GM23248 (cell line): ENCODE data around the gene CEP131. TPM values are rescaled to one million over a fixed set of nuclear protein-coding genes. Genes with fewer than 3 reads are reported as not detected.

Experiments
- DNase-seq: peaks from one replicate; pipeline ENCODE4 v3.0.0-alpha.2; 2015
- H2AFZ ChIP-seq: fragments of 200-600 bp; sonication (generic); 2 replicates; pipeline ENCODE4 v1.6.1; 2016; ENCODE audit warnings: antibody characterized with exemption
- H3F3A ChIP-seq: fragments of 200-600 bp; sonication (generic); 2 replicates; pipeline ENCODE4 v1.6.1; 2016; ENCODE audit warnings: mild to moderate bottlenecking, antibody characterized with exemption, mixed run types; ENCODE audit not compliant: insufficient read depth
- H3K27ac ChIP-seq: fragments of 200-600 bp; sonication (generic); 2 replicates; pipeline ENCODE4 v1.5.1; 2016; ENCODE audit warnings: mild to moderate bottlenecking
- H3K27me3 ChIP-seq: fragments of 200-600 bp; sonication (generic); replicated peaks from 2 replicates; pipeline ENCODE4 v1.6.1; 2016; ENCODE audit warnings: mild to moderate bottlenecking; ENCODE audit not compliant: insufficient read depth
- H3K36me3 ChIP-seq: fragments of 200-600 bp; sonication (generic); 2 replicates; pipeline ENCODE4 v1.6.1; 2016; ENCODE audit warnings: low read depth, mild to moderate bottlenecking
- H3K4me1 ChIP-seq: fragments of 200-600 bp; sonication (generic); 2 replicates; pipeline ENCODE4 v1.6.1; 2016; ENCODE audit warnings: mild to moderate bottlenecking; ENCODE audit not compliant: insufficient read depth
- H3K4me2 ChIP-seq: fragments of 200-600 bp; sonication (generic); one replicate; pipeline ENCODE4 v1.6.1; 2016; ENCODE audit warnings: mild to moderate bottlenecking; ENCODE audit not compliant: unreplicated experiment
- H3K4me3 ChIP-seq: fragments of 200-600 bp; sonication (generic); 2 replicates; pipeline ENCODE4 v1.5.1; 2016; ENCODE audit warnings: mild to moderate bottlenecking
- H3K79me2 ChIP-seq: fragments of 200-600 bp; sonication (generic); 2 replicates; pipeline ENCODE4 v1.6.1; 2016; ENCODE audit warnings: mild to moderate bottlenecking; ENCODE audit not compliant: insufficient read depth
- H3K9ac ChIP-seq: fragments of 200-600 bp; sonication (generic); 2 replicates; pipeline ENCODE4 v1.6.1; 2016; ENCODE audit warnings: mild to moderate bottlenecking
- H3K9me2 ChIP-seq: fragments of 200-600 bp; sonication (generic); 2 replicates; pipeline ENCODE4 v1.6.1; 2016; ENCODE audit warnings: mixed run types, mild to moderate bottlenecking, moderate library complexity; ENCODE audit not compliant: insufficient read depth
- H3K9me3 ChIP-seq: fragments of 200-600 bp; sonication (generic); one replicate; pipeline ENCODE4 v1.6.1; 2017; ENCODE audit warnings: low read depth
- H4K20me1 ChIP-seq: fragments of 200-600 bp; sonication (generic); 2 replicates; pipeline ENCODE4 v1.6.0; 2016; ENCODE audit not compliant: insufficient read depth
- EZH2 ChIP-seq: fragments of 200-600 bp; sonication (generic); IDR thresholded peaks from 2 replicates; pipeline ENCODE4 v1.6.1; 2018; ENCODE audit warnings: antibody characterized with exemption, mild to moderate bottlenecking; ENCODE audit not compliant: insufficient read depth, poor library complexity, severe bottlenecking
- EZH2phosphoT487 ChIP-seq: fragments of 200-600 bp; sonication (generic); IDR thresholded peaks from 2 replicates; pipeline ENCODE4 v1.6.1; 2018; ENCODE audit warnings: antibody characterized with exemption, moderate library complexity, mild to moderate bottlenecking, low read depth; ENCODE audit not compliant: insufficient read depth
- WGBS, 2 experiments: methylation state at CpG; one replicate each; pipeline ENCODE4 v1.1.6; 2015 to 2017; ENCODE audit warnings: low lambda C conversion rate in 2 of 2, low coverage in 1 of 2; ENCODE audit errors: missing lambda C conversion rate in 2 of 2; 5-methylcytosine and 5-hydroxymethylcytosine counted together
- in situ Hi-C: fragments of 300-500 bp; cut with MboI; formaldehyde crosslinking; loops from 2 replicates; pipeline ENCODE4 v1.15.0; 2020
- polyA plus RNA-seq: library from polyadenylated mRNA; unstranded; fragments of >200 nt; fragmentation: Nextera tagmentation; extraction: Ambion mirVana; gene quantifications from 2 replicates; pipeline ENCODE4 v1.2.1, GENCODE V29; 2016
- total RNA-seq: library from RNA; depleted of rRNA; stranded (reverse); fragments of >200 nt; shearing (Covaris generic); gene quantifications from 2 replicates; pipeline ENCODE4 v1.2.3, GENCODE V29; 2014

Gene CEP131
- total and polyA plus RNA-seq, 2 experiments from 2014 or later, result 5.6 to 8.0 TPM

DNA sequence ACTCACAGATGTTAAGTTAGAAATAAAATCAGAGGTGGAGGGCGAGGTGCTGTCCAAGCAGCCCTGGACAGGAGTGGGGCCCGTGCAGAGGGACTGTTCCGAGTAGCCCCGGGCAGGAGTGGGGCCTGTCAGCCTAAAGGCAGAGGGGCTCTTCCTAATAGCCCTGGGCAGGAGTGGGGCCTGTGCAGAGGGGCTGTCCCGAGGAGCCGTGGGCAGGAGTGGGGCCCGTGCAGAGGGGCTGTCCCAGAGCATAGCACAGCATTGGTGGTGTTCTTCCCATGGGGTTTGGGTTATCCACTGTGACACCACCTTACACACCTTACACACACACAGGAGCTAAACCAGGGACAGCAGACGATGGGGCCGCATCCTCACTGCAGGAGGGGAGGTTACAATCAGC, 10.4 kb downstream of the CEP131 start:
- in situ Hi-C loops, result no loop called here
- Histone ChIP-seq H3K9ac (no peak overlapping the region), H3K4me2 (no peak overlapping the region), H3F3A (no peaks in the 10 kb centered on the region), H3K36me3 (no peaks in the 10 kb centered on the region), H2AFZ (no peak overlapping the region), H3K27me3 (no peaks in the 10 kb centered on the region), H3K9me3 (no peaks in the 10 kb centered on the region), H3K9me2 (no peaks in the 10 kb centered on the region), H3K4me3 (no peak overlapping the region), H3K79me2 (no peaks in the 10 kb centered on the region), H3K4me1 (no peaks in the 10 kb centered on the region), H4K20me1 (no peaks in the 10 kb centered on the region), H3K27ac (no peak overlapping the region)
- WGBS, 2 experiments, result 90 to 94% methylated on average over 8 to 9 of the region's 9 CpGs
- TF ChIP-seq EZH2 (no peak), EZH2phosphoT487 (no peak)
- no peak for DNase-seq

DNA sequence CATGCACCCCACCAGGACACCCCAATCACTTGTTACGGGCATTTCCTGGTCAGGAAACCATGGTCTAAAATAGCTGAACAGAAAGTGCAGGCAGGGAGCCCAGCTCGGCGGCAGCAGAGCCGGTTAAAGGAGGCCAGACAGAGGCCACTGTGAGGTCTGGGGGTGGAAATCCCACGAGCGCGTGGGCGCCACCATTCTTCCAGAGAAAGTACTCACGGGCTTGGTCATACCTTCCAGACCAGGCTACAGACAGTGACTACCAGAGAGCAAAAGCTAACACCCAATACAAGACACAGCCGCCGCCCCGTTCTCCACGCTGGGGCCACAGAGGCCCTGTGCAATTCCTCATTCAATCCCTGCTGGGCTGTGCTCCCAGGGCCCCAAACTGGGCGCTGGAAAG, 11.9 kb downstream of the CEP131 start:
- Histone ChIP-seq H3F3A (no peaks in the 10 kb centered on the region), H3K9ac (no peak overlapping the region), H3K4me2 (no peak overlapping the region), H3K79me2 (no peaks in the 10 kb centered on the region), H3K4me3 (no peak overlapping the region), H4K20me1 (no peaks in the 10 kb centered on the region), H3K9me2 (no peaks in the 10 kb centered on the region), H2AFZ (no peak overlapping the region), H3K4me1 (no peaks in the 10 kb centered on the region), H3K27ac (no peak overlapping the region), H3K9me3 (no peaks in the 10 kb centered on the region), H3K36me3 (no peaks in the 10 kb centered on the region), H3K27me3 (no peaks in the 10 kb centered on the region)
- TF ChIP-seq EZH2phosphoT487, result no peak
- TF ChIP-seq EZH2, result no peak
- 82 to 88% methylated on average over 14 of the region's 14 CpGs for WGBS, 2 experiments
- in situ Hi-C loops, result no loop called here
- DNase-seq, result no peak

DNA sequence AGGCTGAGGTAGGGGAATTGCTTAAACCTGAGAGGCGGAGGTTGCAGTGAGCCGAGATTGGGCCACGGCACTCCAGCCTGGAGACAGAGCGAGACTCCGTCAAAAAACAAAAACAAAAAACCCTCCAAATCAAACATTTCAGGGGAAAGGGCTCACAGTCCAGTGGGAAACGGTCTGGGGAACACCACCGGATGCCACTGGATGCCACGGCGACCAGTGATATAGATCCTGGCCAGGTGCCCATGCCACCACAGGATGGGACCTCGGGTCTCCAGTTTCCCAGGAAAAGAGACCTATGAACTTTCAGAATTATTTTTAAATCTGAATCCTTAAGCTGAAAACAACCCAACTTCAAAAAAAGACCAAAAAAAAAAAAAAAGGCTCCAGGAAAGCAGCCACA, 12.3 kb downstream of the CEP131 start:
- Histone ChIP-seq H3K79me2 (no peaks in the 10 kb centered on the region), H3K9me3 (no peaks in the 10 kb centered on the region), H3K4me2 (no peak overlapping the region), H3K4me3 (no peak overlapping the region), H3K36me3 (no peaks in the 10 kb centered on the region), H2AFZ (no peak overlapping the region), H3F3A (no peaks in the 10 kb centered on the region), H3K27me3 (no peaks in the 10 kb centered on the region), H3K4me1 (no peaks in the 10 kb centered on the region), H3K9ac (no peak overlapping the region), H3K9me2 (no peaks in the 10 kb centered on the region), H3K27ac (no peak overlapping the region), H4K20me1 (no peaks in the 10 kb centered on the region)
- 91 to 93% methylated on average over 10 of the region's 10 CpGs for WGBS, 2 experiments
- no peak for DNase-seq
- in situ Hi-C loops, result no loop called here
- no peak for TF ChIP-seq EZH2
- TF ChIP-seq EZH2phosphoT487, result no peak

DNA sequence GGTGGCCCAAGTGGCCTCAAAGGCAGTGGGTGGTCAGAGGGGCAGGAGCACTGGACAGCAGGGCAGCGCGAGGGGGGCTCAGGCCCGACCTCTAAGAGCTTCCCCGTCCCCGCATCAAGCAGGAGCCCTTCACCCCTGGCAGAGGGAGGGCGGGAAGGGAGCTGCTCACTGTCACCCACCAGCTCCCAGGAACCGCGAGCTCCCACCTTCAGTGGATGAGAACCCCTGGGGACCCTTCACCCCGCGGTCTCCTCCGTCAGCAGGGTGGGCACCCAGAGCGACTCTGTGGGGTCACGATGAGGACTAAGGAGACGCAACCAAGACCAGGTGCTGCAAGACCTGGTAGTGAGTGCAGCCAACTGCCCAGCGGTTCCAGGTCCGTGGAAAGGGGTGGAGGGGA, 13.6 kb downstream of the CEP131 start:
- TF ChIP-seq EZH2 (no peak), EZH2phosphoT487 (no peak)
- Histone ChIP-seq H3K36me3 (no peaks in the 10 kb centered on the region), H3K4me3 (no peak overlapping the region), H3K27ac (no peak overlapping the region), H3K9me2 (no peaks in the 10 kb centered on the region), H3K27me3 (no peaks in the 10 kb centered on the region), H3K9me3 (no peaks in the 10 kb centered on the region), H3K9ac (no peak overlapping the region), H3K4me1 (no peaks in the 10 kb centered on the region), H4K20me1 (no peaks in the 10 kb centered on the region), H3F3A (no peaks in the 10 kb centered on the region), H3K4me2 (no peak overlapping the region), H2AFZ (no peak overlapping the region), H3K79me2 (no peaks in the 10 kb centered on the region)
- 96 to 98% methylated on average over 16 of the region's 16 CpGs for WGBS, 2 experiments
- in situ Hi-C loops, result no loop called here
- no peak for DNase-seq

DNA sequence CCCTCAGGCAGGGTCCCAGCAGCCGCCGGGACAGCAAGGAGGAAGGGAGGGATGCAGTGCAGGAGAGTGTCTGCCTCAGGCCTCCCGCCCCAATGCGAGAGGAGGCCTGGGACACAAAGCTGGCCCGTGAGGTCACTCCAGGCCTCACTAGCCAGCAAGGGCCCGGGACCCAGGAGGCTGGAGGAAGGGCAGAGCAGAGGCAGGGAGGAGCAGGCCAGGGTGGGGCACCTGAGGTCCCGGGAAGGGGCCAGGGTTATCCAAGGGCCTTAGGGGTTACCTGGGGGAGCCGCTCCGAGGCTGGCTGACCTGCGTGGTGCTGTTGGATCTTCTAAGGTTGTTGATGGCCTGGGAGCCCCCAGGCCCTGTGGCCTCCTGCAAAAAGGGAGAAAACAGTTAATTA, 14.1 kb downstream of the CEP131 start:
- TF ChIP-seq EZH2phosphoT487 (no peak), EZH2 (no peak)
- Histone ChIP-seq H3K36me3 (no peaks in the 10 kb centered on the region), H3K27me3 (no peaks in the 10 kb centered on the region), H2AFZ (no peak overlapping the region), H3K9me2 (no peaks in the 10 kb centered on the region), H3F3A (no peaks in the 10 kb centered on the region), H3K27ac (no peak overlapping the region), H4K20me1 (no peaks in the 10 kb centered on the region), H3K4me3 (no peak overlapping the region), H3K9ac (no peak overlapping the region), H3K4me1 (no peaks in the 10 kb centered on the region), H3K4me2 (no peak overlapping the region), H3K9me3 (no peaks in the 10 kb centered on the region), H3K79me2 (no peaks in the 10 kb centered on the region)
- DNase-seq, result no peak
- in situ Hi-C loops, result no loop called here
- 97 to 98% methylated on average over 8 to 10 of the region's 10 CpGs for WGBS, 2 experiments
